Spinal cord (tissue), 10 donors: ENCODE data around the gene KCNJ15. TPM values are rescaled to one million over a fixed set of nuclear protein-coding genes. Genes with fewer than 3 reads are reported as not detected.
A peak's percentile ranks its signal among the peaks of the same experiment; 100 is the strongest.

Experiments
- DNase-seq, 6 donors: peaks; one replicate each; pipeline versions ENCODE4 v3.0.0 to v3.0.0-alpha.2; 2013 to 2015; ENCODE audit warnings: low spot score in 6 of 6, low read depth in 4 of 6
- H3K27ac ChIP-seq: one replicate; pipeline ENCODE4 v1.5.1; 2013; ENCODE audit warnings: low read depth, low read length, control low read depth
- H3K27me3 ChIP-seq: one replicate; pipeline ENCODE4 v1.6.1; 2013; ENCODE audit warnings: low read length; ENCODE audit not compliant: control insufficient read depth, insufficient read depth
- H3K36me3 ChIP-seq: one replicate; pipeline ENCODE4 v1.6.1; 2013; ENCODE audit warnings: low read length; ENCODE audit not compliant: control insufficient read depth, insufficient read depth
- H3K4me1 ChIP-seq: one replicate; pipeline ENCODE4 v1.6.1; 2013; ENCODE audit warnings: low read length; ENCODE audit not compliant: control insufficient read depth, insufficient read depth
- H3K4me3 ChIP-seq: one replicate; pipeline ENCODE4 v1.5.1; 2013; ENCODE audit warnings: low read depth, low read length, control low read depth
- H3K9me3 ChIP-seq: one replicate; pipeline ENCODE4 v1.6.1; 2013; ENCODE audit warnings: low read length; ENCODE audit not compliant: control insufficient read depth, insufficient read depth
- WGBS: methylation state at CpG from one replicate; pipeline ENCODE4 v1.1.5; 2013; ENCODE audit warnings: missing lambda C conversion rate; ENCODE audit not compliant: insufficient coverage; 5-methylcytosine and 5-hydroxymethylcytosine counted together
- polyA plus RNA-seq, 2 donors: library from polyadenylated mRNA; unstranded; fragments of 120-200 nt; gene quantifications; one replicate each; pipeline ENCODE4 v1.2.1, GENCODE V29; 2013; ENCODE audit not compliant: insufficient read length in 2 of 2
- total RNA-seq, 2 donors: library from RNA; depleted of rRNA in 1 of 2; stranded (reverse); fragments of 120-200 nt in 1 of 2; fragments of >200 nt in 1 of 2; gene quantifications; one replicate each; pipeline versions ENCODE4 v1.2.3 to v1.2.4, GENCODE V29; 2013 to 2014
- donor health status: healthy.

Gene KCNJ15
- total and polyA plus RNA-seq, 4 donors, result 0.11 to 1.9 (median 1.2) TPM

- no peaks in the 10 kb centered on the region for H3K9me3 ChIP-seq
- no peaks in the 10 kb centered on the region for H3K36me3 ChIP-seq
- H3K4me1 ChIP-seq, result no peaks in the 10 kb centered on the region
- DNase-seq, result no peak
- H3K27ac ChIP-seq, result no peak overlapping the region
- no CpG with 5 or more reads among the region's 5 CpGs for WGBS
- no peaks in the 10 kb centered on the region for H3K27me3 ChIP-seq
- no peak overlapping the region for H3K4me3 ChIP-seq
These were observed 23.7 kb downstream of the KCNJ15 start for GRCh38 chr21:38280454-38280853.

GRCh38 chr21:38280867-38281266 lies 24.1 kb downstream of the KCNJ15 start:
- Histone ChIP-seq H3K9me3 (no peaks in the 10 kb centered on the region), H3K4me3 (no peak overlapping the region), H3K36me3 (no peaks in the 10 kb centered on the region), H3K27ac (no peak overlapping the region), H3K4me1 (no peaks in the 10 kb centered on the region), H3K27me3 (no peaks in the 10 kb centered on the region)
- WGBS, result 0% methylated on average over 1 of the region's 6 CpGs
- peak in 1 of 6 donors; percentile 32 for DNase-seq

- Histone ChIP-seq H3K36me3 (no peaks in the 10 kb centered on the region), H3K9me3 (no peaks in the 10 kb centered on the region), H3K4me3 (no peak overlapping the region), H3K27me3 (no peaks in the 10 kb centered on the region), H3K4me1 (no peaks in the 10 kb centered on the region), H3K27ac (no peak overlapping the region)
- DNase-seq, result no peak
- WGBS, result 96% methylated on average over 3 of the region's 3 CpGs
These were observed 26.1 kb downstream of the KCNJ15 start for GRCh38 chr21:38282921-38283320.

GRCh38 chr21:38284216-38284615 lies 27.4 kb downstream of the KCNJ15 start:
- H3K27ac ChIP-seq, result no peak overlapping the region
- DNase-seq, result no peak
- 94% methylated on average over 6 of the region's 6 CpGs for WGBS
- no peaks in the 10 kb centered on the region for H3K27me3 ChIP-seq
- H3K4me3 ChIP-seq, result no peak overlapping the region
- H3K36me3 ChIP-seq, result no peaks in the 10 kb centered on the region
- no peaks in the 10 kb centered on the region for H3K9me3 ChIP-seq
- H3K4me1 ChIP-seq, result no peaks in the 10 kb centered on the region

GRCh38 chr21:38286739-38287471 lies 30.1 kb downstream of the KCNJ15 start:
- Histone ChIP-seq H3K9me3 (no peaks in the 10 kb centered on the region), H3K4me3 (no peak overlapping the region), H3K36me3 (no peaks in the 10 kb centered on the region), H3K4me1 (no peaks in the 10 kb centered on the region), H3K27me3 (no peaks in the 10 kb centered on the region), H3K27ac (no peak overlapping the region)
- no peak for DNase-seq
- WGBS, result 100% methylated on average over 1 of the region's 3 CpGs

GRCh38 chr21:38287476-38287875 lies 30.7 kb downstream of the KCNJ15 start:
- H3K4me1 ChIP-seq, result no peaks in the 10 kb centered on the region
- DNase-seq, result peak in 1 of 6 donors; percentile 59
- no peaks in the 10 kb centered on the region for H3K9me3 ChIP-seq
- no peaks in the 10 kb centered on the region for H3K36me3 ChIP-seq
- no peak overlapping the region for H3K4me3 ChIP-seq
- no peaks in the 10 kb centered on the region for H3K27me3 ChIP-seq
- H3K27ac ChIP-seq, result no peak overlapping the region
- no CpG with 5 or more reads among the region's 1 CpG for WGBS

GRCh38 chr21:38289705-38290485 lies 33.1 kb downstream of the KCNJ15 start:
- Histone ChIP-seq H3K4me3 (no peak overlapping the region), H3K36me3 (no peaks in the 10 kb centered on the region), H3K27ac (no peak overlapping the region), H3K27me3 (no peaks in the 10 kb centered on the region), H3K9me3 (no peaks in the 10 kb centered on the region), H3K4me1 (no peaks in the 10 kb centered on the region)
- peak in 2 of 6 donors; percentile 14 to 58 for DNase-seq
- 93% methylated on average over 2 of the region's 14 CpGs for WGBS

GRCh38 chr21:38290809-38291208 lies 34.0 kb downstream of the KCNJ15 start:
- no CpG with 5 or more reads among the region's 3 CpGs for WGBS
- H3K9me3 ChIP-seq, result no peaks in the 10 kb centered on the region
- no peak for DNase-seq

GRCh38 chr21:38291874-38292273 lies 35.1 kb downstream of the KCNJ15 start:
- no peaks in the 10 kb centered on the region for H3K27me3 ChIP-seq
- peak in 1 of 6 donors; percentile 74 for DNase-seq
- H3K36me3 ChIP-seq, result no peaks in the 10 kb centered on the region
- H3K4me3 ChIP-seq, result no peak overlapping the region
- WGBS, result 94% methylated on average over 4 of the region's 5 CpGs
- no peaks in the 10 kb centered on the region for H3K9me3 ChIP-seq
- H3K27ac ChIP-seq, result no peak overlapping the region
- peaks cover 6% of the 10 kb centered on the region for H3K4me1 ChIP-seq

More at GRCh38 chr21:38290809-38291208, 34.0 kb downstream of the KCNJ15 start:
- Histone ChIP-seq H3K27me3 (no peaks in the 10 kb centered on the region), H3K4me3 (no peak overlapping the region), H3K27ac (no peak overlapping the region), H3K36me3 (no peaks in the 10 kb centered on the region), H3K4me1 (no peaks in the 10 kb centered on the region)
